SK-N-SH (cell line): ENCODE measurements around the gene SLC25A38.

Experiments used
- CTCF ChIP-seq: fragments of 200-600 bp; sonication (generic); IDR thresholded peaks from 2 replicates; pipeline ENCODE4 v1.6.1; 2017; ENCODE audit warnings: antibody characterized with exemption, mild to moderate bottlenecking, moderate library complexity
- EP300 ChIP-seq, 2 experiments: IDR thresholded peaks; 2 replicates each; pipeline versions ENCODE4 v1.4.0 to v1.6.1; 2012; ENCODE audit warnings: borderline replicate concordance in 1 of 2, low read depth in 1 of 2, low read length in 1 of 2
- EZH2phosphoT487 ChIP-seq: fragments of 200-600 bp; sonication (generic); IDR thresholded peaks from 2 replicates; pipeline ENCODE4 v1.6.1; 2017; ENCODE audit warnings: low read depth, mixed run types, mild to moderate bottlenecking, antibody characterized with exemption, moderate library complexity, borderline replicate concordance
- FOXM1 ChIP-seq: IDR thresholded peaks from 2 replicates; pipeline ENCODE4 v1.4.0; 2012; ENCODE audit warnings: low read depth, mild to moderate bottlenecking
- SIN3A ChIP-seq: IDR thresholded peaks from 2 replicates; pipeline ENCODE4 v1.6.1; 2012; ENCODE audit warnings: low read depth, mild to moderate bottlenecking, low read length, moderate library complexity, borderline replicate concordance
- TAF1 ChIP-seq: IDR thresholded peaks from 2 replicates; pipeline ENCODE4 v1.6.1; 2012; ENCODE audit warnings: low read depth, mild to moderate bottlenecking, low read length, moderate library complexity, borderline replicate concordance
- YY1 ChIP-seq: IDR thresholded peaks from 2 replicates; pipeline ENCODE4 v1.4.0; 2012; ENCODE audit warnings: low read depth, mild to moderate bottlenecking
- TF ChIP-seq, protein P1 (sequence below): IDR thresholded peaks from 2 replicates; pipeline ENCODE4 v1.4.0; 2012; ENCODE audit warnings: low read depth, borderline replicate concordance
- TF ChIP-seq, protein P2 (sequence below): IDR thresholded peaks from 2 replicates; pipeline ENCODE4 v1.4.0; 2012; ENCODE audit warnings: low read depth, borderline replicate concordance

DNA sequence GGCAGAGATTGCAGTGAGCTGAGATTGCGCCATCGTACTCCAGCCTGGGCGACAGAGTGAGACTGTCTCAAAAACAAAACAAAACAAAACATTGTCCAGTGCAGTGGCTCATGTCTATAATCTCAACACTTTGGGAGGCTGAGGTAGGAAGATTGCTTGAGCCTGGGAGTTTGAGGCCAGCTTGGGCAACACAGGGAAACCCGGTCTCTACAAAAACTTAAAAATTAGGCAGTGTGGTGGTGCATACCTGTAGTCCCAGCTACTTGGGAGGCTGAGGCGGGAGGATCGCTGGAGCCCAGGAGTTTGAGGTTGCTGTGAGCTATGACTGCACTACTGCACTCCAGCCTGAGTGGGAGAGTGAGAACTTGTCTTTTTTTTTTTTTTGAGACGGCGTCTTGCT is 57.1 kb downstream of the SLC25A38 start:
- TF ChIP-seq FOXM1 (no peak), TAF1 (no peak), YY1 (no peak), EZH2phosphoT487 (no peak), CTCF (no peak), SIN3A (no peak), EP300 (IDR thresholded peaks at IDR 0.05; ENCODE audit: borderline replicate concordance in 1 of 2, low read depth in 1 of 2, low read length in 1 of 2) (no peak)
- TF ChIP-seq, protein P1, sequence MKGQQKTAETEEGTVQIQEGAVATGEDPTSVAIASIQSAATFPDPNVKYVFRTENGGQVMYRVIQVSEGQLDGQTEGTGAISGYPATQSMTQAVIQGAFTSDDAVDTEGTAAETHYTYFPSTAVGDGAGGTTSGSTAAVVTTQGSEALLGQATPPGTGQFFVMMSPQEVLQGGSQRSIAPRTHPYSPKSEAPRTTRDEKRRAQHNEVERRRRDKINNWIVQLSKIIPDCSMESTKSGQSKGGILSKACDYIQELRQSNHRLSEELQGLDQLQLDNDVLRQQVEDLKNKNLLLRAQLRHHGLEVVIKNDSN: no peak
- TF ChIP-seq, protein P2, sequence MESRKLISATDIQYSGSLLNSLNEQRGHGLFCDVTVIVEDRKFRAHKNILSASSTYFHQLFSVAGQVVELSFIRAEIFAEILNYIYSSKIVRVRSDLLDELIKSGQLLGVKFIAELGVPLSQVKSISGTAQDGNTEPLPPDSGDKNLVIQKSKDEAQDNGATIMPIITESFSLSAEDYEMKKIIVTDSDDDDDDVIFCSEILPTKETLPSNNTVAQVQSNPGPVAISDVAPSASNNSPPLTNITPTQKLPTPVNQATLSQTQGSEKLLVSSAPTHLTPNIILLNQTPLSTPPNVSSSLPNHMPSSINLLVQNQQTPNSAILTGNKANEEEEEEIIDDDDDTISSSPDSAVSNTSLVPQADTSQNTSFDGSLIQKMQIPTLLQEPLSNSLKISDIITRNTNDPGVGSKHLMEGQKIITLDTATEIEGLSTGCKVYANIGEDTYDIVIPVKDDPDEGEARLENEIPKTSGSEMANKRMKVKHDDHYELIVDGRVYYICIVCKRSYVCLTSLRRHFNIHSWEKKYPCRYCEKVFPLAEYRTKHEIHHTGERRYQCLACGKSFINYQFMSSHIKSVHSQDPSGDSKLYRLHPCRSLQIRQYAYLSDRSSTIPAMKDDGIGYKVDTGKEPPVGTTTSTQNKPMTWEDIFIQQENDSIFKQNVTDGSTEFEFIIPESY: no peak
